ENCODE results near the gene PRDX5. TPM values are rescaled to one million over a fixed set of nuclear protein-coding genes. Genes with fewer than 3 reads are reported as not detected.
"Not testable (repeated sequence)": the region's sequence is repeated elsewhere in the genome, so short reads cannot be mapped to it uniquely, and the experiment has no call there.

The PRDX5 gene
- total and polyA plus RNA-seq, 2 experiments from 2014 or later: 260 to 436 TPM

DNA sequence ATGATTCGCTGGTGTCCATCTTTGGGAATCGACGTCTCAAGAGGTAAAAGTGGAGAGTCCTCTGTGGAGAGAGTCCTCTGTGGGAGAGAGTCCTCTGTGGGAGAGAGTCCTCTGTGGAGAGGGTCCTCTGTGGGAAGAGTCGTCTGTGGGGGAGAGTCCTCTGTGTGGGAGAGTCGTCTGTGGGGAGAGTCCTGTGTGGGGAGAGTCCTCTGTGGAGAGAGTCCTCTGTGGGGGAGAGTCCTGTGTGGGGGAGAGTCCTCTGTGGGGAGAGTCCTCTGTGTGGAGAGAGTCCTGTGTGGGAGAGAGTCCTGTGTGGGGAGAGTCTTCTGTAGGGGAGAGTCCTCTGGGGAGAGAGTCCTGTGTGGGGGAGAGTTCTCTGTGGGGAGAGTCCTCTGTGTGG lies 3.1 kb downstream of the PRDX5 start:
- H3K79me2 ChIP-seq (ENCODE audit: insufficient read depth): peaks cover 33% of the 10 kb centered on the region
- H3K9me2 ChIP-seq (ENCODE audit: insufficient read depth): no peaks in the 10 kb centered on the region
- no peak overlapping the region for H2AFZ ChIP-seq
- no peak for DNase-seq
- H3F3A ChIP-seq (ENCODE audit: insufficient read depth): no peaks in the 10 kb centered on the region
- H4K20me1 ChIP-seq (ENCODE audit: insufficient read depth): no peaks in the 10 kb centered on the region
- H3K4me3 ChIP-seq: no peak overlapping the region
- H3K4me1 ChIP-seq (ENCODE audit: insufficient read depth): peaks cover 14% of the 10 kb centered on the region
- H3K9ac ChIP-seq: no peak overlapping the region
- no peak overlapping the region for H3K4me2 ChIP-seq (ENCODE audit: unreplicated experiment)
- H3K27ac ChIP-seq: no peak overlapping the region
- 0 out of 2 replicates have a peak, but pooled peaks cover 4% of the 10 kb centered on the region for H3K36me3 ChIP-seq (ENCODE audit: low read depth)
- H3K9me3 ChIP-seq (ENCODE audit: low read depth): no peaks in the 10 kb centered on the region
- no peaks in the 10 kb centered on the region for H3K27me3 ChIP-seq (replicated peaks; ENCODE audit: insufficient read depth)
- WGBS, 2 experiments (ENCODE audit: low coverage in 1 of 2, low lambda C conversion rate in 2 of 2, missing lambda C conversion rate in 2 of 2): 97 to 100% methylated on average over 5 of the region's 5 CpGs
- in situ Hi-C loops (cut with MboI): no loop called here
- no peak for TF ChIP-seq EZH2phosphoT487 (IDR thresholded peaks at IDR 0.05; ENCODE audit: insufficient read depth, low read depth)
- TF ChIP-seq EZH2 (IDR thresholded peaks at IDR 0.05; ENCODE audit: insufficient read depth, poor library complexity, severe bottlenecking): no peak

DNA sequence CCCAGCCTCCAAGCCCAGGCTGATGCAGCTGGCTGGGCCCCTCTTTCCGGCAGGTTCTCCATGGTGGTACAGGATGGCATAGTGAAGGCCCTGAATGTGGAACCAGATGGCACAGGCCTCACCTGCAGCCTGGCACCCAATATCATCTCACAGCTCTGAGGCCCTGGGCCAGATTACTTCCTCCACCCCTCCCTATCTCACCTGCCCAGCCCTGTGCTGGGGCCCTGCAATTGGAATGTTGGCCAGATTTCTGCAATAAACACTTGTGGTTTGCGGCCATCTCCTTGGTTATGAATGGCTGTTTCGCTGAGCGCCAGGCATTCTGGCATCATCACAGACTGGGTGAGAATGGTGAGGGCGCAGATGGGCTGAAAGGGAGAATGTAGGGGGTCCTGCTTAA lies 3.6 kb downstream of the PRDX5 start:
- H3F3A ChIP-seq (ENCODE audit: insufficient read depth): no peaks in the 10 kb centered on the region
- no peak overlapping the region for H3K4me3 ChIP-seq
- no peaks in the 10 kb centered on the region for H3K9me3 ChIP-seq (ENCODE audit: low read depth)
- H3K4me1 ChIP-seq (ENCODE audit: insufficient read depth): peaks cover 11% of the 10 kb centered on the region
- no peak overlapping the region for H3K27ac ChIP-seq
- no peaks in the 10 kb centered on the region for H4K20me1 ChIP-seq (ENCODE audit: insufficient read depth)
- no peak overlapping the region for H3K4me2 ChIP-seq (ENCODE audit: unreplicated experiment)
- H2AFZ ChIP-seq: no peak overlapping the region
- H3K9me2 ChIP-seq (ENCODE audit: insufficient read depth): no peaks in the 10 kb centered on the region
- TF ChIP-seq EZH2 (IDR thresholded peaks at IDR 0.05; ENCODE audit: insufficient read depth, poor library complexity, severe bottlenecking) (no peak), EZH2phosphoT487 (IDR thresholded peaks at IDR 0.05; ENCODE audit: insufficient read depth, low read depth) (no peak)
- H3K36me3 ChIP-seq (ENCODE audit: low read depth): 0 out of 2 replicates have a peak, but pooled peaks cover 4% of the 10 kb centered on the region
- H3K9ac ChIP-seq: no peak overlapping the region
- H3K79me2 ChIP-seq (ENCODE audit: insufficient read depth): peaks cover 28% of the 10 kb centered on the region
- no peak for DNase-seq
- WGBS, 2 experiments (ENCODE audit: low coverage in 1 of 2, low lambda C conversion rate in 2 of 2, missing lambda C conversion rate in 2 of 2): 89% methylated on average over 5 of the region's 5 CpGs
- in situ Hi-C loops (cut with MboI): no loop called here
- H3K27me3 ChIP-seq (replicated peaks; ENCODE audit: insufficient read depth): no peaks in the 10 kb centered on the region

DNA sequence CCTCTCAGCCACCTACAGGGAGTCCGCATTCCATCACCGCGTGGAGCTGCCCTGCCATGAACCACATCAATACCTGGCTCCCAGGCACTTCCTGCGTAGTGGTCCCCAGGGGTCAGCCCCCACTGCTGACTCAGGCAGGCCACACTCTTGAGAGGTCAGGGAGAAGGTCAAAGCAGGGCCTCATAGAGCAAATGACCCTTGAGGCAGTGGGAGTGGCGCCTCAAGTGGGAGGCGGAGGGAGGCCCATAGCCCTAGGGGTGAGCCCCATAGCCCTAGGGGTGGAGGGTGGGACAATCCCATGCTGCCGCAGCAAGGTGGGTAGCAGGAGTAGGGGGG lies 5.0 kb downstream of the PRDX5 start:
- H3K9ac ChIP-seq: no peak overlapping the region
- H3K36me3 ChIP-seq (ENCODE audit: low read depth): 0 out of 2 replicates have a peak, but pooled peaks cover 4% of the 10 kb centered on the region
- in situ Hi-C loops (cut with MboI): no loop called here
- no peak overlapping the region for H3K27ac ChIP-seq
- no peaks in the 10 kb centered on the region for H3K9me2 ChIP-seq (ENCODE audit: insufficient read depth)
- no peak overlapping the region for H3K4me3 ChIP-seq
- no peaks in the 10 kb centered on the region for H3K9me3 ChIP-seq (ENCODE audit: low read depth)
- no peak overlapping the region for H2AFZ ChIP-seq
- H4K20me1 ChIP-seq (ENCODE audit: insufficient read depth): no peaks in the 10 kb centered on the region
- peaks cover 9% of the 10 kb centered on the region for H3K4me1 ChIP-seq (ENCODE audit: insufficient read depth)
- peaks cover 20% of the 10 kb centered on the region for H3K79me2 ChIP-seq (ENCODE audit: insufficient read depth)
- DNase-seq: no peak
- TF ChIP-seq EZH2 (IDR thresholded peaks at IDR 0.05; ENCODE audit: insufficient read depth, poor library complexity, severe bottlenecking) (no peak), EZH2phosphoT487 (IDR thresholded peaks at IDR 0.05; ENCODE audit: insufficient read depth, low read depth) (no peak)
- no peaks in the 10 kb centered on the region for H3K27me3 ChIP-seq (replicated peaks; ENCODE audit: insufficient read depth)
- H3F3A ChIP-seq (ENCODE audit: insufficient read depth): no peaks in the 10 kb centered on the region
- H3K4me2 ChIP-seq (ENCODE audit: unreplicated experiment): no peak overlapping the region
- WGBS, 2 experiments (ENCODE audit: low coverage in 1 of 2, low lambda C conversion rate in 2 of 2, missing lambda C conversion rate in 2 of 2): 86 to 90% methylated on average over 6 to 7 of the region's 7 CpGs

DNA sequence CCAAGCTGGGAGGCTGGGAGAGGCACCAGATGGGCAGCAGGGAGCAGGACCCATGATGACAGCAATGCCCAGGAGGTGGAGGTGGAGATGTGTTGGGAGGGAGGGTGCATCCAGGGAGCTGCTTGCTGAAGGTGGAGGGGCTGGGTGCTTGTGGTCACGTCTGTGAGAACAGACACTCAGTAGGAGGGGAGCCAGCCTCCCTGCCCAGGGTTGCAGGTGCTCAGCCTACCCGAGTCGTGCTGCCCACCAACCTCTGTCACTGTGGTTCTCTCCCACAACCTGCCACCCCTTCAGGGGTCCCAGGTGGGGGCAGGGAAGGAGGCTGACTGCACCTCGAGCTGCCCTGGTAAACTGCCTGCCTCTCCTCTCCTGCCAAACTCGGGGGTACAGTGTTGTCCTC lies 5.5 kb downstream of the PRDX5 start:
- in situ Hi-C loops (cut with MboI): no loop called here
- no peaks in the 10 kb centered on the region for H3K27me3 ChIP-seq (replicated peaks; ENCODE audit: insufficient read depth)
- peaks cover 18% of the 10 kb centered on the region for H3K79me2 ChIP-seq (ENCODE audit: insufficient read depth)
- no peaks in the 10 kb centered on the region for H4K20me1 ChIP-seq (ENCODE audit: insufficient read depth)
- H3K36me3 ChIP-seq (ENCODE audit: low read depth): 0 out of 2 replicates have a peak, but pooled peaks cover 4% of the 10 kb centered on the region
- no peak overlapping the region for H3K4me3 ChIP-seq
- no peak overlapping the region for H3K4me2 ChIP-seq (ENCODE audit: unreplicated experiment)
- DNase-seq: no peak
- 62 to 63% methylated on average over 5 of the region's 5 CpGs for WGBS, 2 experiments (ENCODE audit: low coverage in 1 of 2, low lambda C conversion rate in 2 of 2, missing lambda C conversion rate in 2 of 2)
- peaks cover 9% of the 10 kb centered on the region for H3K4me1 ChIP-seq (ENCODE audit: insufficient read depth)
- no peak overlapping the region for H2AFZ ChIP-seq
- H3K9me3 ChIP-seq (ENCODE audit: low read depth): no peaks in the 10 kb centered on the region
- no peaks in the 10 kb centered on the region for H3F3A ChIP-seq (ENCODE audit: insufficient read depth)
- no peaks in the 10 kb centered on the region for H3K9me2 ChIP-seq (ENCODE audit: insufficient read depth)
- no peak for TF ChIP-seq EZH2phosphoT487 (IDR thresholded peaks at IDR 0.05; ENCODE audit: insufficient read depth, low read depth)
- TF ChIP-seq EZH2 (IDR thresholded peaks at IDR 0.05; ENCODE audit: insufficient read depth, poor library complexity, severe bottlenecking): no peak
- H3K9ac ChIP-seq: no peak overlapping the region
- no peak overlapping the region for H3K27ac ChIP-seq

DNA sequence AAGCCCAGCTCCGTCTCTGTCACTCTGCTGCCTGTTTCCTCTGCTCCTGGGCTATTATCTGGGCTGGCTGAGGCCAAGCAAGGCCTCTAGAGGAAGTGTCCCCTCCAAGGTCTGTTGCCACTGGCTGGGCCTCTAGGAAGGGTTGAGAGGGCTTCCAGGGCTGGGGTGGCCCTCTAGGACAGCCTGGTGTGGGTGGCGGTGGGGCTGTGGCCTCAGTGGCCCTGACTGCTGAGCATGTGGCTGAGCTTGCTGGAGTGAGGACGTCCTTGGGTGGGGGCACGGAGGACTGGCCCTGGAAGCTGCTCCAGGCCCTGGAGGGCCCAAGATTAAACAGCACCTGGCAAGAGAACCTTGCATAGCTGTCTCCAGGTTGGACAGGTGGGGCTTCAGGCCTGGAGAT lies 6.1 kb downstream of the PRDX5 start:
- H3F3A ChIP-seq (ENCODE audit: insufficient read depth); H2AFZ ChIP-seq; H3K27ac ChIP-seq; H3K36me3 ChIP-seq (ENCODE audit: low read depth); H3K9me3 ChIP-seq (ENCODE audit: low read depth); H3K4me3 ChIP-seq; DNase-seq; H3K9me2 ChIP-seq (ENCODE audit: insufficient read depth); in situ Hi-C loops (cut with MboI); H3K9ac ChIP-seq; H3K27me3 ChIP-seq (replicated peaks; ENCODE audit: insufficient read depth); H4K20me1 ChIP-seq (ENCODE audit: insufficient read depth); H3K4me2 ChIP-seq (ENCODE audit: unreplicated experiment); H3K4me1 ChIP-seq (ENCODE audit: insufficient read depth): not testable (repeated sequence)
- WGBS, 2 experiments (ENCODE audit: low coverage in 1 of 2, low lambda C conversion rate in 2 of 2, missing lambda C conversion rate in 2 of 2): 90 to 93% methylated on average over 4 of the region's 4 CpGs
- peaks cover 12% of the 10 kb centered on the region for H3K79me2 ChIP-seq (ENCODE audit: insufficient read depth)

All from GM23248 (cell line).